ENCODE measurements around the gene ZMYND8. TPM values are rescaled to one million over a fixed set of nuclear protein-coding genes. Genes with fewer than 3 reads are reported as not detected.
A peak's percentile ranks its signal among the peaks of the same experiment; 100 is the strongest.

The ZMYND8 gene
- total RNA-seq, 4 donors from 2014 or later = 51.3 to 106 (median 94.0) TPM

DNA sequence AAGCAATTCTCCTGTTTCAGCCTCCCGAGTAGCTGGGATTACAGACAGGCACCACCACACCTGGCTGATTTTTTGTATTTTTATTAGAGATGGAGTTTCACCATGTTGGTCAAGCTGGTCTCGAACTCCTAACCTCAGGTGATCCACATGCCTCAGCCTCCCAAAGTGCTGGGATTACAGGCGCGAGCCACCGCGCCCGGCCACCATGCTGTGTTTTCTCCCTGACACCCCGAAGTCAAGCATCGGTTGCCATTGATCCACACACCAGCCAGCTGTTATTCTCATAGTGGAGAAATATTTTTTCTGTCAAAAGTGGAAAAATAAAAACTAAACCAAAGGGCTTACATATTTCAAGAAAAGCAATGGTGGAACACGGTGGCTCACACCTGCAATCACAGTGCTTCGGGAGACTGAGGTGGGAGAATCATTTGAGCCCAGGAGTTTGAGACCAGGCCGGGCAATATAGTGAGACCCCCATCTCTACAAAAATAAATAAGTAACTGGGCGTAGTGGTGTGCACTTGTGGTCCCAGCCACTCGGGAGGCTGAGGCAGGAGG lies 157.4 kb downstream of the ZMYND8 start:
- no peak for DNase-seq
- no peak for TF ChIP-seq POLR2A (IDR thresholded peaks at IDR 0.05)
- TF ChIP-seq, protein P1, sequence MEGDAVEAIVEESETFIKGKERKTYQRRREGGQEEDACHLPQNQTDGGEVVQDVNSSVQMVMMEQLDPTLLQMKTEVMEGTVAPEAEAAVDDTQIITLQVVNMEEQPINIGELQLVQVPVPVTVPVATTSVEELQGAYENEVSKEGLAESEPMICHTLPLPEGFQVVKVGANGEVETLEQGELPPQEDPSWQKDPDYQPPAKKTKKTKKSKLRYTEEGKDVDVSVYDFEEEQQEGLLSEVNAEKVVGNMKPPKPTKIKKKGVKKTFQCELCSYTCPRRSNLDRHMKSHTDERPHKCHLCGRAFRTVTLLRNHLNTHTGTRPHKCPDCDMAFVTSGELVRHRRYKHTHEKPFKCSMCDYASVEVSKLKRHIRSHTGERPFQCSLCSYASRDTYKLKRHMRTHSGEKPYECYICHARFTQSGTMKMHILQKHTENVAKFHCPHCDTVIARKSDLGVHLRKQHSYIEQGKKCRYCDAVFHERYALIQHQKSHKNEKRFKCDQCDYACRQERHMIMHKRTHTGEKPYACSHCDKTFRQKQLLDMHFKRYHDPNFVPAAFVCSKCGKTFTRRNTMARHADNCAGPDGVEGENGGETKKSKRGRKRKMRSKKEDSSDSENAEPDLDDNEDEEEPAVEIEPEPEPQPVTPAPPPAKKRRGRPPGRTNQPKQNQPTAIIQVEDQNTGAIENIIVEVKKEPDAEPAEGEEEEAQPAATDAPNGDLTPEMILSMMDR (IDR thresholded peaks at IDR 0.05) = no peak
- H3K27me3 ChIP-seq = no peaks in the 10 kb centered on the region
- H3K4me1 ChIP-seq = peaks cover 0 to 4% (median 0%) of the 10 kb centered on the region in 4 donors
- no peaks in the 10 kb centered on the region for H3K9me3 ChIP-seq
- H3K27ac ChIP-seq = no peak overlapping the region
- no peak overlapping the region for H3K4me3 ChIP-seq
- no peaks in the 10 kb centered on the region for H3K36me3 ChIP-seq

DNA sequence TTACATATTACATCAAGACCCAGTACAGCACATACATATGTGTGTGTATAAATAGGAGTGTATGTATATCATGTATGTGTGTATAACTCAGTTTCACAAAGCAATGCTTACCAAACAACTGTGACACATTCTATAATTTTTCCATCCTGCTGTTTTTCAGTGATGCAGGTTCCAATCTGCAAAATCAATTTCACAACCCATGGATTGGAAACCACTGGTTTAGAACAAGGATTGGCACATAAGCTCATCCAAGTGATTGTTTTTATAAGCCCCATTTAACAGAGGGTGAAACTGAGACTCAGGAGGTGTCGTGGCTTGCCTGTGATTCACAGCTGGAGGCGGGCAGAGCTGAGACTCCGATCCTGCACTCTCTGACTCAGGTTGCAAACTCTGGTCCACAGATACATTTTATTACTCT lies 158.2 kb downstream of the ZMYND8 start:
- TF ChIP-seq, protein P1 (IDR thresholded peaks at IDR 0.05) = no peak
- TF ChIP-seq POLR2A (IDR thresholded peaks at IDR 0.05) = no peak
- no peaks in the 10 kb centered on the region for H3K9me3 ChIP-seq
- H3K36me3 ChIP-seq = no peaks in the 10 kb centered on the region
- H3K27me3 ChIP-seq = no peaks in the 10 kb centered on the region
- no peak overlapping the region for H3K27ac ChIP-seq
- no peak overlapping the region for H3K4me3 ChIP-seq
- peaks cover 0 to 4% (median 0%) of the 10 kb centered on the region in 4 donors for H3K4me1 ChIP-seq
- no peak for DNase-seq

DNA sequence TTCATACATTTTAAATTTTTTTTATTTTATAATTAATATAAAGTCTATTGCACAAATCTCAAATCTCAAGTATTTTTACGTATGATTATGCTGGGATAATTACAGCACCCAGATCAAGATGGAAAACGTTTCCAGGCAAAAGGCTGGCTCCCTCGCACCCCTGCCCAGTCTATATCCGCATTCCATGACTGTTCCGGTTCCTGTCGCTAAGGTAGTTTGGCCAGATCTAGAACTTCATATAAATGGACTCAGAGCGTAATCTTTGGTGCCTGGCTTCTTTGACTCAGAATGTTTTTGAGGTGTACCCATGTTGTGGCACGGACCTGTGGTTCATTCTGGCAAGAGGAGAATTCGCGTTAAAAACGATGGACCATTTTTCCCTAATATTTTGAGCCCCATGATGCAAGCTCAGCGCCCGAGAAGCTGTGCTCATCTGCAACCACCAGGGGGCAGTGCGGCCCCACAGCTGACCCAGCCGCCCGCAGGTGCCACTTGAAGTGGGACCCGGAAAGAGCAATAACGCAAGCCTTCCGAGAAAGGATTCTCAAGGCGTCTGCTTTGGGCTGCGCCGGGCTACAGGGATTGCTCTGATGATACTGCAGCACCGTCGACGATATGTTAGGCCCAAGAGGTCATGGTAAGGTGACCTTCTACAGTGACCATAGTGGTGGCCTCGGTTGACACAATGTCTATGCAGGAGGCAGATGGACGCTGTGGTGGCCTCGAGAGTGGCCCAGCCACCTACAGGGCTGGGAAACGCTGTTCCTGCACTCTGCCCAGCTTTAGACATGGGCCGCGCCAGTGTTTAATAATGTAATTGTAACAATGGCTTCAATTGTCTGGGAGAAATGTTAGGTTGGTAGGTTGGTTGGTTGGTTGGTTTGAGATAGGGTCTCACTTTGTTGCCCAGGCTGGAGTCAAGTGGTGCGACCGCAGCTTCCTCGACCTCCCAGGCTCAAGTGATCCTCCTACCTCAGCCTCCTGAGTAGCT lies 160.1 kb downstream of the ZMYND8 start:
- peaks cover 0 to 4% (median 0%) of the 10 kb centered on the region in 4 donors for H3K4me1 ChIP-seq
- no peaks in the 10 kb centered on the region for H3K27me3 ChIP-seq
- TF ChIP-seq POLR2A (IDR thresholded peaks at IDR 0.05) = no peak
- TF ChIP-seq, protein P1 (IDR thresholded peaks at IDR 0.05) = peak; percentile 85 to 98 (median 90)
- peak overlapping the region in 1 of 4 donors; percentile 5 for H3K4me3 ChIP-seq
- H3K27ac ChIP-seq = no peak overlapping the region
- DNase-seq = peak; percentile 63 to 86 (median 78)
- H3K36me3 ChIP-seq = no peaks in the 10 kb centered on the region
- no peaks in the 10 kb centered on the region for H3K9me3 ChIP-seq

DNA sequence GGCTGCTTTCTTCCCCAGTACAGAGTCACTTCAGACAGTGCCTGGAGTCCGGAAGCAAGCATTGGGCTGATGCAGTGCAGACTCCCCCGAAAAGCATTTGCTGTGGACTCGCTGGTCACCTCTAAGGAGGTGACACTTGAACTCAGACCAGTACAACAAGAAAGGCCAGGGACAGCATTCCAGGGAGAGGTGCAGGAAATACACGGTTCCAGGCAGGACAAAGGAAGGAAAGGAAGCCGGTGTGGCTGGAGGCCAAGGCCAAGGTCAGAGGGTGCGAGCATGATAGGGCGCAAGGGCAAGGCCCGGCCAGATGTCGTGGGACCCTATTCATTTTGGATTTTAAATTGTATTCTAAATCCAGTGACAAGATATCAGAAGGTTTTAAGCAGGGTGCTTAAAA lies 160.9 kb downstream of the ZMYND8 start:
- H3K4me1 ChIP-seq = peaks cover 0 to 4% (median 0%) of the 10 kb centered on the region in 4 donors
- TF ChIP-seq POLR2A (IDR thresholded peaks at IDR 0.05) = no peak
- TF ChIP-seq, protein P1 (IDR thresholded peaks at IDR 0.05) = no peak
- H3K4me3 ChIP-seq = no peak overlapping the region
- no peak overlapping the region for H3K27ac ChIP-seq
- no peaks in the 10 kb centered on the region for H3K36me3 ChIP-seq
- no peaks in the 10 kb centered on the region for H3K27me3 ChIP-seq
- DNase-seq = no peak
- no peaks in the 10 kb centered on the region for H3K9me3 ChIP-seq

DNA sequence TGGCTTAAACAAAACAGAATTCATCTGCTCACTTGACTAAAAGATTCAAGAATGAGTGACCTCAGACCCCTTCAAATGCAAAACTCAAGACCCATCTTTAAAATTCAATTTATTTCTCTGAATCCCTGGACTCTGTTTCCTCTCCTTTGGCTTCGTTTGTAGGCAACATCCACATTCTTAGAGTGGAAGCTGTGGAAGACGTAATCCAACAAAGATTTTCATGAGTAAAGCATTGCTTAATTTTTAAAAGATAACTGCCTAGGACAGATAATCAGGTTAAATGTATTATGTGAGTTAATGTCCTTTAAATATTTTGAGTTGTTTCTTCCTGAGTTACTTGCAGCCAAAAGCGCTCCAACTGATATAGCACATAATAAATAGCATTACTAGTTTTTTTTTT lies 164.5 kb downstream of the ZMYND8 start:
- TF ChIP-seq, protein P1 (IDR thresholded peaks at IDR 0.05) = no peak
- no peak for TF ChIP-seq POLR2A (IDR thresholded peaks at IDR 0.05)
- no peaks in the 10 kb centered on the region for H3K27me3 ChIP-seq
- peaks cover 0 to 4% (median 0%) of the 10 kb centered on the region in 4 donors for H3K4me1 ChIP-seq
- H3K27ac ChIP-seq = no peak overlapping the region
- DNase-seq = no peak
- no peaks in the 10 kb centered on the region for H3K36me3 ChIP-seq
- no peak overlapping the region for H3K4me3 ChIP-seq
- H3K9me3 ChIP-seq = no peaks in the 10 kb centered on the region

Data from Peyer's patch (tissue), 4 donors.